Common myeloid progenitor, CD34-positive (primary cell): ENCODE results near the gene FXN.

ENCODE experiments used
- CTCF ChIA-PET: fragments of 350-600 bp; sonication (Branson Sonifier 250); formaldehyde crosslinking; loops from one replicate; lab custom pipeline; 2021; ENCODE audit warnings: antibody characterized with exemption; lab: Charles Lee
- POLR2A ChIA-PET: fragments of 350-600 bp; sonication (Branson Sonifier 250); formaldehyde crosslinking; loops from one replicate; lab custom pipeline; 2021; ENCODE audit warnings: antibody characterized with exemption; lab: Charles Lee
- DNase-seq, 3 donors: peaks; one replicate each; pipeline versions ENCODE4 v3.0.0 to v3.0.0-alpha.2; 2013
- H3K27ac ChIP-seq, 2 experiments: 1 replicate in 1 of 2; 2 replicates in 1 of 2; pipeline ENCODE4 v1.7.0; 2013; ENCODE audit warnings: inconsistent platforms in 2 of 2, low read length in 2 of 2, mild to moderate bottlenecking in 2 of 2, low read depth in 1 of 2, moderate library complexity in 1 of 2; ENCODE audit not compliant: severe bottlenecking in 2 of 2, insufficient read depth in 1 of 2, poor library complexity in 1 of 2
- H3K27me3 ChIP-seq, 5 experiments: replicated peaks in 2 of 5; 1 replicate in 3 of 5; 2 replicates in 2 of 5; pipeline versions ENCODE4 v1.6.1 to v1.7.0; 2013; ENCODE audit warnings: low read length in 4 of 5, mild to moderate bottlenecking in 2 of 5, moderate library complexity in 2 of 5, inconsistent platforms in 1 of 5; ENCODE audit not compliant: insufficient read depth in 5 of 5, control insufficient read depth in 4 of 5
- H3K36me3 ChIP-seq, 4 experiments: 1 replicate in 2 of 4; 2 replicates in 2 of 4; pipeline versions ENCODE4 v1.6.1 to v1.7.0; 2013; ENCODE audit warnings: low read length in 3 of 4, control low read depth in 1 of 4, mild to moderate bottlenecking in 1 of 4; ENCODE audit not compliant: control insufficient read depth in 4 of 4, insufficient read depth in 4 of 4
- H3K4me1 ChIP-seq, 4 experiments: 1 replicate in 3 of 4; 2 replicates in 1 of 4; pipeline versions ENCODE4 v1.6.1 to v1.7.1; 2013; ENCODE audit warnings: low read length in 3 of 4, mild to moderate bottlenecking in 3 of 4, control low read depth in 1 of 4, inconsistent platforms in 1 of 4, moderate library complexity in 1 of 4; ENCODE audit not compliant: control insufficient read depth in 4 of 4, insufficient read depth in 4 of 4; ENCODE audit errors: control extremely low read depth in 1 of 4
- H3K4me3 ChIP-seq, 7 experiments: 1 replicate in 4 of 7; 2 replicates in 3 of 7; pipeline versions ENCODE4 v1.5.1 to v1.7.0; 2013; ENCODE audit warnings: mild to moderate bottlenecking in 7 of 7, low read length in 6 of 7, moderate library complexity in 6 of 7, inconsistent platforms in 2 of 7, low read depth in 2 of 7, control low read depth in 1 of 7; ENCODE audit not compliant: insufficient read depth in 4 of 7, control insufficient read depth in 1 of 7; ENCODE audit errors: extremely low read depth in 1 of 7
- H3K9me3 ChIP-seq, 5 experiments: 1 replicate in 4 of 5; 2 replicates in 1 of 5; pipeline versions ENCODE4 v1.6.1 to v1.7.1; 2013; ENCODE audit warnings: low read length in 4 of 5, mild to moderate bottlenecking in 2 of 5, inconsistent platforms in 1 of 5, low read depth in 1 of 5, moderate library complexity in 1 of 5; ENCODE audit not compliant: control insufficient read depth in 4 of 5, insufficient read depth in 2 of 5; ENCODE audit errors: control extremely low read depth in 1 of 5
- WGBS: methylation state at CpG from one replicate; pipeline ENCODE4 v1.1.5; 2013; ENCODE audit not compliant: insufficient coverage; 5-methylcytosine and 5-hydroxymethylcytosine counted together

FXN gene

GRCh38 chr9:68998385-68998784 is 37.2 kb upstream of the FXN start:
- no peaks in the 10 kb centered on the region for H3K9me3 ChIP-seq
- CTCF ChIA-PET: interaction anchor here (0.6 to 2.7 kb wide), 11 partner anchors 13 to 415 kb away, joined by 3 to 13 read pairs (median 4); no protein-coding TSS in a partner anchor
- WGBS: 49% methylated on average over 4 of the region's 4 CpGs

DNA sequence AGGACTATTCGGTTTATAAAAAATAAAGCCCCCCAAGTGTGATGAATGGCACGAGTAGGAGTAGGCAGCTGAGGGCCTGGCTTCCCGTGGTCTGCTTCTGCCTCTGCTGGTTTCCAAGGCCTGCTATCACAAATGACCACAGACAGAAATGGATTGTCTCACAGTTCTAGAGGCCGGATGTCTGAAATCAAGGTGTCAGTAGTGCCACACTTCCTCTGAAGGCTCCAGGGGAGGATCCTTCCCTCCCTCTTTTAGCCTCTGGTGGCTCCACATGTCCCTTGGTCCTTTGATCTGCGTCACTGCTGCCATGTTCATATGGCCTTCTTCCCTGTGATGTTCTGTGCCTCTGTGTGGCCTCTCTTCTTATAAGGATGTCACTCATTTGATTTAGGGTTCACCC is 36.7 kb upstream of the FXN start:
- H3K27ac ChIP-seq: no peak overlapping the region
- peaks cover 0 to 2% (median under 1%) of the 10 kb centered on the region in 4 experiments for H3K36me3 ChIP-seq
- WGBS: 40% methylated on average over 5 of the region's 5 CpGs
- H3K4me1 ChIP-seq: peaks cover 20 to 47% (median 33%) of the 10 kb centered on the region in 4 experiments
- ChIA-PET POLR2A (interaction anchor here (0.6 kb wide), 1 partner anchor 17 kb away, joined by 3 read pairs; no protein-coding TSS in a partner anchor), CTCF (interaction anchor here (0.9 to 2.7 kb wide), 22 partner anchors 12 to 415 kb away, joined by 3 to 17 read pairs (median 4); partner anchors contain the start of gene PRKACG)
- H3K4me3 ChIP-seq: no peak overlapping the region
- no peaks in the 10 kb centered on the region for H3K27me3 ChIP-seq
- DNase-seq: peak; percentile 56 to 92 (median 90)
- H3K9me3 ChIP-seq: no peaks in the 10 kb centered on the region

More at GRCh38 chr9:68998385-68998784, 37.2 kb upstream of the FXN start:
- H3K27ac ChIP-seq: no peak overlapping the region
- DNase-seq: no peak
- peaks cover 0 to 2% (median under 1%) of the 10 kb centered on the region in 4 experiments for H3K36me3 ChIP-seq
- no peaks in the 10 kb centered on the region for H3K27me3 ChIP-seq
- POLR2A ChIA-PET: interaction anchor here (0.6 kb wide), 1 partner anchor 16 kb away, joined by 3 read pairs; no protein-coding TSS in a partner anchor
- H3K4me1 ChIP-seq: peaks cover 20 to 47% (median 33%) of the 10 kb centered on the region in 4 experiments
- no peak overlapping the region for H3K4me3 ChIP-seq

GRCh38 chr9:68999393-69000105 is 36.0 kb upstream of the FXN start:
- WGBS: 36% methylated on average over 8 of the region's 10 CpGs
- POLR2A ChIA-PET: no interaction called here
- H3K27ac ChIP-seq: no peak overlapping the region

DNA sequence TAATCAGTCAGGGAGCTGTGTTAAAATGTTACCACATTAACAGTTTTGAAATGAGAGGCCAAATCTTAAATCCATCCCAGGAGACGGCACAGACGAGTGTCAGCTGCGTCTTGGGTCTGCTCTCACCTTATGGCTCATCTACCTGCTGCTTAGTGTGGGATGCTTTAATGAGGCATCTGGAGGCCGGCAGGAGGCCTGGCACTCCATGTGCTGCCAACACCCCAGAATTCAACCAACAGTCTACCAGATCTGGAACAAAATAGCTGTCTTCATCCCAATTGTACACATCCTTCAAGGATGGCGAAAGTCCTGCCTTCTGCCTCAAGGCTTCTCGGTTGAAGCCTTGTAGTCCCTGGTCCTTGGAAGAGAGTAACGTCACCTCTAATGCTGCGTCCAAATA is 33.6 kb upstream of the FXN start:
- Histone ChIP-seq H3K9me3 (no peaks in the 10 kb centered on the region), H3K4me1 (peaks cover 14 to 28% (median 24%) of the 10 kb centered on the region in 4 experiments), H3K4me3 (no peak overlapping the region), H3K27ac (no peak overlapping the region), H3K27me3 (no peaks in the 10 kb centered on the region), H3K36me3 (peaks cover 0 to 2% (median under 1%) of the 10 kb centered on the region in 4 experiments)
- WGBS: 67% methylated on average over 7 of the region's 8 CpGs
- POLR2A ChIA-PET: no interaction called here
- no peak for DNase-seq
- CTCF ChIA-PET: interaction anchor here (0.7 to 1.7 kb wide), 9 partner anchors 9 to 420 kb away, joined by 3 to 8 read pairs (median 5); no protein-coding TSS in a partner anchor

More at GRCh38 chr9:68999393-69000105, 36.0 kb upstream of the FXN start:
- peaks cover 0 to 2% (median under 1%) of the 10 kb centered on the region in 4 experiments for H3K36me3 ChIP-seq
- no peaks in the 10 kb centered on the region for H3K27me3 ChIP-seq
- H3K4me3 ChIP-seq: no peak overlapping the region
- DNase-seq: peak; percentile 82 to 87 (median 87)
- CTCF ChIA-PET: interaction anchor here (0.6 to 2.7 kb wide), 33 partner anchors 9 to 418 kb away, joined by 3 to 17 read pairs (median 4); partner anchors contain the start of gene PRKACG
- H3K9me3 ChIP-seq: no peaks in the 10 kb centered on the region
- peaks cover 20 to 47% (median 33%) of the 10 kb centered on the region in 4 experiments for H3K4me1 ChIP-seq

DNA sequence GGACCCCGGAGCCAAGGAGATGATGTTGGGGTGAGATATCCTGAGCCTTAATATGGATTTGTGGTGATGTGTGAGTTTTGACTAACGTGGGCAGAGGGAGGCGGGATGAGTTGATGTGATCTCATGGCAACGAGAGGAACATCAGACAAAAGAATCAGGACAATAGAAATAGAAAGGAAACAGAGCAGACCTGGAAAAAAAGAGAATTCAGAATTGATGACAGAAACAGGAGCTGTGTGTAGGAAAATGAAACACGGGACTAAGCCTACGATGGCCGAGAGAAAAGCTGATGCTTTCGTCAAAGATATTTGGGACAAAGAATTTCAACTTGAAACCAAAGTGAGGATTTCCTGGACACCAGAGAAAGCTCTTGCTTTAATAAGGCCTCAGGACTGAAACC is 32.5 kb upstream of the FXN start:
- Histone ChIP-seq H3K4me3 (no peak overlapping the region), H3K4me1 (peaks cover 9 to 17% (median 14%) of the 10 kb centered on the region in 4 experiments), H3K27me3 (no peaks in the 10 kb centered on the region), H3K36me3 (peaks cover 0 to 5% (median under 1%) of the 10 kb centered on the region in 4 experiments), H3K27ac (no peak overlapping the region), H3K9me3 (no peaks in the 10 kb centered on the region)
- WGBS: 81% methylated on average over 8 of the region's 8 CpGs
- ChIA-PET CTCF (interaction anchor here (0.6 to 1.7 kb wide), 9 partner anchors 10 to 421 kb away, joined by 3 to 8 read pairs (median 4); no protein-coding TSS in a partner anchor), POLR2A (no interaction called here)
- no peak for DNase-seq

- Histone ChIP-seq H3K4me1 (no peaks in the 10 kb centered on the region), H3K36me3 (peaks cover 0 to 16% (median under 1%) of the 10 kb centered on the region in 4 experiments), H3K27me3 (peaks cover 0 to 3% (median 0%) of the 10 kb centered on the region in 5 experiments), H3K9me3 (no peaks in the 10 kb centered on the region), H3K4me3 (no peak overlapping the region), H3K27ac (no peak overlapping the region)
- no peak for DNase-seq
- WGBS: 83% methylated on average over 1 of the region's 2 CpGs
- ChIA-PET CTCF (interaction anchor here (1.0 to 1.4 kb wide), 3 partner anchors 8 to 421 kb away, joined by 3 to 5 read pairs (median 4); no protein-coding TSS in a partner anchor), POLR2A (interaction anchor here (0.8 kb wide), 1 partner anchor 7 kb away, joined by 3 read pairs; no protein-coding TSS in a partner anchor)
Measured at GRCh38 chr9:69004836-69005235, 30.7 kb upstream of the FXN start.
